PC-9 (cell line): Measurements from ENCODE around the gene BAIAP2. TPM values are rescaled to one million over a fixed set of nuclear protein-coding genes. Genes with fewer than 3 reads are reported as not detected.

Source experiments
- BruUV-seq: library from RNA; stranded (reverse); fragments of 400-500 nt; replicated peaks from 2 replicates; lab custom pipeline; 2021; lab: Mats Ljungman, UMichigan
- CTCF ChIA-PET: fragments of 300-600 bp; sonication (Branson Sonifier 250); formaldehyde crosslinking; loops from one replicate; lab custom pipeline; 2022; ENCODE audit warnings: antibody characterized with exemption; lab: Charles Lee
- POLR2A ChIA-PET: fragments of 300-600 bp; sonication (Branson Sonifier 250); formaldehyde crosslinking; loops from one replicate; lab custom pipeline; 2022; ENCODE audit warnings: antibody characterized with exemption; ENCODE audit not compliant: unreplicated experiment; lab: Charles Lee
- DNase-seq, 2 experiments: peaks; one replicate each; pipeline versions ENCODE4 v3.0.0 to v3.0.0-alpha.2; 2015 to 2022; ENCODE audit warnings: mixed read lengths in 1 of 2
- H2AFZ ChIP-seq: fragments of 200-600 bp; sonication (generic); 2 replicates; pipeline ENCODE4 v1.8.1; 2017; ENCODE audit warnings: antibody characterized with exemption
- H3F3A ChIP-seq: fragments of 200-600 bp; sonication (generic); 2 replicates; pipeline ENCODE4 v1.8.1; 2017; ENCODE audit warnings: antibody characterized with exemption, mild to moderate bottlenecking, low read depth; ENCODE audit not compliant: insufficient read depth
- H3K27ac ChIP-seq: fragments of 200-600 bp; sonication (generic); 2 replicates; pipeline ENCODE4 v1.6.1; 2016; ENCODE audit warnings: mixed run types
- H3K27me3 ChIP-seq: fragments of 200-600 bp; sonication (generic); 2 replicates; pipeline ENCODE4 v1.6.1; 2016; ENCODE audit warnings: low read depth, mixed run types; ENCODE audit not compliant: insufficient read depth
- H3K36me3 ChIP-seq: fragments of 200-600 bp; sonication (generic); 2 replicates; pipeline ENCODE4 v1.6.1; 2016; ENCODE audit warnings: low read depth, mixed run types
- H3K4me1 ChIP-seq: fragments of 200-600 bp; sonication (generic); replicated peaks from 2 replicates; pipeline ENCODE4 v1.6.1; 2016; ENCODE audit warnings: mixed run types; ENCODE audit not compliant: insufficient read depth
- H3K4me2 ChIP-seq: fragments of 200-600 bp; sonication (generic); 2 replicates; pipeline ENCODE4 v1.6.1; 2017; ENCODE audit warnings: mixed run types
- H3K4me3 ChIP-seq: fragments of 200-600 bp; sonication (generic); 2 replicates; pipeline ENCODE4 v1.6.1; 2016; ENCODE audit warnings: mixed run types
- H3K79me2 ChIP-seq: fragments of 200-600 bp; sonication (generic); 2 replicates; pipeline ENCODE4 v1.6.1; 2017; ENCODE audit warnings: low read depth, mixed run types
- H3K9me2 ChIP-seq: fragments of 200-600 bp; sonication (generic); 2 replicates; pipeline ENCODE4 v1.8.1; 2017; ENCODE audit warnings: mild to moderate bottlenecking; ENCODE audit not compliant: insufficient read depth
- H3K9me3 ChIP-seq: fragments of 200-600 bp; sonication (generic); 2 replicates; pipeline ENCODE4 v1.8.1; 2016; ENCODE audit warnings: low read depth; ENCODE audit not compliant: insufficient read depth
- H4K20me1 ChIP-seq: fragments of 200-600 bp; sonication (generic); 2 replicates; pipeline ENCODE4 v1.8.1; 2017; ENCODE audit not compliant: insufficient read depth
- CTCF ChIP-seq: fragments of 200-600 bp; sonication (generic); conservative IDR thresholded peaks from 2 replicates; pipeline ENCODE4 v1.6.1; 2017; ENCODE audit warnings: mixed run types, antibody characterized with exemption, mild to moderate bottlenecking, moderate library complexity
- EZH2 ChIP-seq: fragments of 200-600 bp; sonication (generic); IDR thresholded peaks from 2 replicates; pipeline ENCODE4 v1.8.0; 2017; ENCODE audit warnings: antibody characterized with exemption, low read depth
- intact Hi-C: fragments of 100-400 bp; cut with micrococcal nuclease; formaldehyde crosslinking; loops from one replicate; pipeline ENCODE4 v1.10.0; 2022; ENCODE audit not compliant: unreplicated experiment
- total RNA-seq: library from RNA; stranded (reverse); gene quantifications from 2 replicates; pipeline ENCODE4 v1.2.3, GENCODE V29; 2021

BAIAP2 gene
- total RNA-seq, 1 experiment from 2014 or later: 125 TPM

- H3K79me2 ChIP-seq: no peaks in the 10 kb centered on the region
- intact Hi-C loops: no loop called here
- DNase-seq: no peak
- no peak overlapping the region for H3K4me3 ChIP-seq
- CTCF ChIA-PET: no interaction called here
- H3K27me3 ChIP-seq: peaks cover 21% of the 10 kb centered on the region
- H3K4me1 ChIP-seq: no peaks in the 10 kb centered on the region
- H3F3A ChIP-seq: no peaks in the 10 kb centered on the region
- BruUV-seq: no TSS peak
- POLR2A ChIA-PET: no interaction called here
- no peaks in the 10 kb centered on the region for H3K36me3 ChIP-seq
- no peaks in the 10 kb centered on the region for H3K9me2 ChIP-seq
- H3K27ac ChIP-seq: no peak overlapping the region
- no peak overlapping the region for H3K4me2 ChIP-seq
- no peaks in the 10 kb centered on the region for H3K9me3 ChIP-seq
- H4K20me1 ChIP-seq: no peaks in the 10 kb centered on the region
- TF ChIP-seq CTCF: no peak
- no peak for TF ChIP-seq EZH2
- no peak overlapping the region for H2AFZ ChIP-seq
These were observed 127.5 kb downstream of the BAIAP2 start for GRCh38 chr17:81162491-81162890.

- intact Hi-C loops: no loop called here
- TF ChIP-seq CTCF: no peak
- CTCF ChIA-PET: no interaction called here
These were observed 128.2 kb downstream of the BAIAP2 start for GRCh38 chr17:81163051-81163695.

GRCh38 chr17:81163703-81164370, 128.9 kb downstream of the BAIAP2 start:
- ChIA-PET CTCF (no interaction called here), POLR2A (no interaction called here)
- peaks cover 21% of the 10 kb centered on the region for H3K27me3 ChIP-seq
- H2AFZ ChIP-seq: no peak overlapping the region
- no peaks in the 10 kb centered on the region for H3F3A ChIP-seq
- no TSS peak for BruUV-seq
- H3K9me3 ChIP-seq: no peaks in the 10 kb centered on the region
- H3K4me2 ChIP-seq: no peak overlapping the region
- H3K9me2 ChIP-seq: no peaks in the 10 kb centered on the region
- intact Hi-C loops: no loop called here
- no peak for DNase-seq
- no peaks in the 10 kb centered on the region for H4K20me1 ChIP-seq
- no peak overlapping the region for H3K4me3 ChIP-seq
- no peak overlapping the region for H3K27ac ChIP-seq
- no peaks in the 10 kb centered on the region for H3K4me1 ChIP-seq
- no peaks in the 10 kb centered on the region for H3K36me3 ChIP-seq
- no peaks in the 10 kb centered on the region for H3K79me2 ChIP-seq
- TF ChIP-seq CTCF (no peak), EZH2 (no peak)

More at GRCh38 chr17:81163051-81163695, 128.2 kb downstream of the BAIAP2 start:
- H3K36me3 ChIP-seq: no peaks in the 10 kb centered on the region
- H3F3A ChIP-seq: no peaks in the 10 kb centered on the region
- BruUV-seq: no TSS peak
- H2AFZ ChIP-seq: no peak overlapping the region
- H3K4me2 ChIP-seq: no peak overlapping the region
- no peaks in the 10 kb centered on the region for H3K9me2 ChIP-seq
- DNase-seq: no peak
- H4K20me1 ChIP-seq: no peaks in the 10 kb centered on the region
- no peaks in the 10 kb centered on the region for H3K79me2 ChIP-seq
- H3K4me1 ChIP-seq: no peaks in the 10 kb centered on the region
- no peak overlapping the region for H3K27ac ChIP-seq
- POLR2A ChIA-PET: no interaction called here
- peaks cover 21% of the 10 kb centered on the region for H3K27me3 ChIP-seq
- no peak overlapping the region for H3K4me3 ChIP-seq
- H3K9me3 ChIP-seq: no peaks in the 10 kb centered on the region
